GM12873 (cell line): ENCODE results near the gene STEAP1B.
A peak's percentile ranks its signal among the peaks of the same experiment; 100 is the strongest.

Source experiments
- CTCF ChIP-seq: IDR thresholded peaks from 2 replicates; pipeline ENCODE4 v1.5.1; 2012; ENCODE audit warnings: low read depth, mild to moderate bottlenecking, moderate library complexity, low read length, control low read depth; ENCODE audit not compliant: insufficient read depth; ENCODE audit errors: missing control alignments

Gene STEAP1B

GRCh38 chr7:22442187-22442881, 57.7 kb downstream of the STEAP1B start:
- TF ChIP-seq CTCF: no peak

GRCh38 chr7:22441157-22441556, 58.8 kb downstream of the STEAP1B start:
- no peak for TF ChIP-seq CTCF

DNA sequence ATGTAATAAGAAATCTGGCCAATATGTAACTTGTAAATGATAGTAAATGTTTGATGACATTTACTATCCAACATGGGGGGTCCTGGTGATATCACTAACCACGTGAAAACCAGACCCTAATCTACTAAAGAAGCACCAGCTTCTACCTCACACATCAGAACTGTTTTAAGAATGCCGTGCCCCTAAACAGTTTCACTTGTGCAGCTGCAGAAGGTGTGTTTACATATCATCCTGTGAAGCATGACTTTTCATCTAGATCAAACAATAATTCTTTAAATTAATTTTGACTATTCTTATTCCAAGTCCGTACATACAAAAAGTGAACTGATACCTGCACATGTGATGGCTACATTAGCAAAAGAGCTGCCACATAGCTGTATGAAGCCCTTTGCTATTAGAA, 61.0 kb downstream of the STEAP1B start:
- TF ChIP-seq CTCF: no peak

DNA sequence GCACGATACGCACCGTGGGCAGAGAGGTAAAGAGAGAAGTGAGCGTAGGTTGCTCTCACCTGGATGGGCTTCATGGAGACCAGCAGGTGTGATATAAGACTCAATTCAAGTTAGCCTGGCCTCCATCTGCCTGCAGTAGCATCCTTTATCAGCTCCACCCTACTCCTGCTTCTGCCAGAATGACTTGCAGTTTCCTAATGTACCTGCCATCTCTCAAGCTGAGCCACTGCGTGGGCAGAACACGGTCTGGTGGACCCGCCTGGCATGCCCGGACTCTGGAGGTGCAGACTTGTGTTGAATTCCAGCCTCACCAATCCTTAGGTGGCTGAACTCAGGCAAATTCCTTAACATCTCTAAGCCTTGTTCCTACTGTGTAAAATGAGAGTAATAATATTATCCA, 64.3 kb downstream of the STEAP1B start:
- no peak for TF ChIP-seq CTCF

GRCh38 chr7:22435105-22435504, 64.9 kb downstream of the STEAP1B start:
- no peak for TF ChIP-seq CTCF

- peak; percentile 18 for TF ChIP-seq CTCF
Observed at GRCh38 chr7:22433710-22434460, 66.1 kb downstream of the STEAP1B start.

DNA sequence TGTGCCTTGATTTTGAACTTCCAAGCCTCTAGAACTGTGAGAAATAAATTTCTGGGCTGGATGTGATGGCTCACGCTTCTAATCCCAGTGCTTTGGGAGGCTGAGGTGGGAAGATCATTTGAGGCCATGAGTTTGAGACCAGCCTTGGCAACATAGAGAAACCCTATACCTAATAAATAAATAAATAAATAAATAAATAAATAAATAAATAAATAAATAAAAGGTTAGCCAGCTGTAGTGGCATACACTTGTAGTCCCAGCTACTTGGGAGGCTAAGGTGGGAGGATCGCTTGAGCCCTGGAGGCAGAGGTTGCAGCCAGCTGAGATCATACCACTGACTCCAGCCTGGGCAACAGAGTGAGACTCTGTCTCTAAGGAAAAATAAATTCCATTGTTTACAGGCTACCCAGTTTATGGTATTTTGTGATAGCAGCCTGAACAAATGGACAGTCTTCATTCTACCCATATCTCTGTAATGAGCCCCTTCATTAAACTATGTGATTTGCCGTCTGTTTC, 67.7 kb downstream of the STEAP1B start:
- TF ChIP-seq CTCF: no peak
